Measurements from ENCODE around the gene CPZ. TPM values are rescaled to one million over a fixed set of nuclear protein-coding genes. Genes with fewer than 3 reads are reported as not detected.
"Not testable (repeated sequence)": the region's sequence is repeated elsewhere in the genome, so short reads cannot be mapped to it uniquely, and the experiment has no call there.

The CPZ gene
- total and polyA plus RNA-seq, 12 donors: 0.53 to 6.4 (median 3.9) TPM

DNA sequence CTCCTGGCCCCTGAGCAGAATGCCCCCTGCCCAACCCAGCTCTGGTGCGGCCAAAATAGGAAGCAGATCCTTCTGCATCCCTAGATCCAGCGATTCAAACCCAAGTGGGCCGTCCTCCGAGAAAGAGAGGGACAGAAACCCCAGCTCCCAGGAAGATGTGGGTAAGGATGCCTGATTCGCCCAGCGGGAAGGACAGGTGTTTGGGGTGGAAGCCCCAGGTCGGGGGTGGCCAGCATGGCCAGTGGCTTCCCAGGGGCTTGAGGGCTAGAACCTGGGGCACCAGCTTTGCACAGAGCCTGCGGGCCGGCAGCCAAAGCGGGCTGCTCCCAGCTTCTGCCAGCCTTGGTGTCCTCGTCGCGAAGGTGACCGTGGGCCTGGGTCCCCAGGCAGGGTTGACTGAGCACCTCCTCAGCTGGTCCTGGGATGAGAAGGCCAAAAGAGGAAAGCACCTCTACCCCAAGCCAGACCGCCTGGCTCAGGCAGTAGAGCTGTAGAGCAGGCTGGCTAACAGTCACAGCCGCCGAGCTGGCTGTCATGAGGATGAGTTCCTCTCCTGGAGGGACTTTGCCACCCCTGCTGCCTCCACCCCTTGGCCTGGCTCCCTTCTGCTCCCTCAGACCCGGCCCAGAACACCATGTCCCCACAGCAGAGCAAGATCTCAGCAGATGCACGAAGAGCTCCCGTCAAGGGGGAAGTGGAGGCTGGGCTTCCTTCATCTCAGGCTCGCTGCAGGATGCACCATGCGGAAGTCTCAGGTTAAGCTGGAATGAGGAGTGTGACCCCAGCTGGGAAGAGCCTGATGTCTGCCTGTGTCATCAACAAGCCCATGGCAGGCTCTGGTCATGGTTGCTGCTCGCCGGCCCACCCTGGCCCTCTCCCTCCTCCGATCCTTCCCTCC, 59.9 kb downstream of the CPZ start:
- WGBS, 4 donors: 48 to 77% (median 65%) methylated on average over 7 to 25 of the region's 25 CpGs
- Histone ChIP-seq H3K4me1 (replicated peaks in 1 of 2) (no peaks in the 10 kb centered on the region), H3K4me3 (no peak overlapping the region), H3K36me3 (replicated peaks in 1 of 2) (no peaks in the 10 kb centered on the region), H3K27ac (no peak overlapping the region), H3K9me3 (replicated peaks in 1 of 3) (no peaks in the 10 kb centered on the region), H3K27me3 (no peaks in the 10 kb centered on the region)
- intact Hi-C loops (cut with DNase I): no loop called here
- no peak for DNase-seq
- TF ChIP-seq, protein P1, sequence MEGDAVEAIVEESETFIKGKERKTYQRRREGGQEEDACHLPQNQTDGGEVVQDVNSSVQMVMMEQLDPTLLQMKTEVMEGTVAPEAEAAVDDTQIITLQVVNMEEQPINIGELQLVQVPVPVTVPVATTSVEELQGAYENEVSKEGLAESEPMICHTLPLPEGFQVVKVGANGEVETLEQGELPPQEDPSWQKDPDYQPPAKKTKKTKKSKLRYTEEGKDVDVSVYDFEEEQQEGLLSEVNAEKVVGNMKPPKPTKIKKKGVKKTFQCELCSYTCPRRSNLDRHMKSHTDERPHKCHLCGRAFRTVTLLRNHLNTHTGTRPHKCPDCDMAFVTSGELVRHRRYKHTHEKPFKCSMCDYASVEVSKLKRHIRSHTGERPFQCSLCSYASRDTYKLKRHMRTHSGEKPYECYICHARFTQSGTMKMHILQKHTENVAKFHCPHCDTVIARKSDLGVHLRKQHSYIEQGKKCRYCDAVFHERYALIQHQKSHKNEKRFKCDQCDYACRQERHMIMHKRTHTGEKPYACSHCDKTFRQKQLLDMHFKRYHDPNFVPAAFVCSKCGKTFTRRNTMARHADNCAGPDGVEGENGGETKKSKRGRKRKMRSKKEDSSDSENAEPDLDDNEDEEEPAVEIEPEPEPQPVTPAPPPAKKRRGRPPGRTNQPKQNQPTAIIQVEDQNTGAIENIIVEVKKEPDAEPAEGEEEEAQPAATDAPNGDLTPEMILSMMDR (IDR thresholded peaks at IDR 0.05): no peak
- no peak for TF ChIP-seq POLR2A (IDR thresholded peaks at IDR 0.05)

DNA sequence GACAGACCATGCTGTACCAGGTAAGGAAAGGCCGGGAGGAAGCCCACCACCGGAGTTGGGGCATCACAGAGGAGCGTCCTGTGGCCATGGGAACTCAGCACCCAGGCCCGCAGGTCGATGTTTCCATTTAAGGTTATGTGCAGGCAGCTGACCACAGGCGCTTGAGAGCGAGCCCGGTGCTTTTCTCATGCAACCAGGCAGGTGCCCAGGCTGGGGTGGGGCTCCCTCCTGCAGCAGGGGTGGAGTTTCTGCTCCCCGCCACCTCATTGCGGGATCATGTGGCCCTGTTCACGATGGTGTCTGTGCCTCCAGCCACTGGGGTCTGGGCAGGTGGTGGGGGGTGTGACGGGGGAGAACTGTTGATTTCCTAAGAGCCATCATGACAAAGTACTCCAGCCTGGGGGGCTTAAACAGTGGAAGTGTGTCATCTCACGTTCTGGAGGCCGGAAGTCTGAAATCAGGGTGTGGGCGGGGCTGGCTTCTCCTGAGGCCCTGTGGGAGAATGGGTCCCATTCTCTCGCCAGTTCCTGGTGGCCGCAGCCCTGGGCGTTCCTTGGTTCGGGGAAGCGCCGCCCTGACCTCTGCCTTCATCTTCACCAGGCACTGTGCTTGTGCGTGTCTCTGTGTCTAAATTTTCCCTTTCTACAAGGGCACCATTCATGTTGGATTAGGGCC, 60.9 kb downstream of the CPZ start:
- Histone ChIP-seq H3K9me3 (replicated peaks in 1 of 3) (no peaks in the 10 kb centered on the region), H3K27ac (no peak overlapping the region), H3K4me1 (replicated peaks in 1 of 2) (no peaks in the 10 kb centered on the region), H3K27me3 (no peaks in the 10 kb centered on the region), H3K36me3 (replicated peaks in 1 of 2) (no peaks in the 10 kb centered on the region), H3K4me3 (no peak overlapping the region)
- 73 to 87% (median 75%) methylated on average over 11 to 22 of the region's 22 CpGs for WGBS, 4 donors
- TF ChIP-seq, protein P1 (IDR thresholded peaks at IDR 0.05): no peak
- TF ChIP-seq POLR2A (IDR thresholded peaks at IDR 0.05): no peak
- intact Hi-C loops (cut with DNase I): no loop called here
- DNase-seq: peak in 1 of 7 donors; percentile 5

DNA sequence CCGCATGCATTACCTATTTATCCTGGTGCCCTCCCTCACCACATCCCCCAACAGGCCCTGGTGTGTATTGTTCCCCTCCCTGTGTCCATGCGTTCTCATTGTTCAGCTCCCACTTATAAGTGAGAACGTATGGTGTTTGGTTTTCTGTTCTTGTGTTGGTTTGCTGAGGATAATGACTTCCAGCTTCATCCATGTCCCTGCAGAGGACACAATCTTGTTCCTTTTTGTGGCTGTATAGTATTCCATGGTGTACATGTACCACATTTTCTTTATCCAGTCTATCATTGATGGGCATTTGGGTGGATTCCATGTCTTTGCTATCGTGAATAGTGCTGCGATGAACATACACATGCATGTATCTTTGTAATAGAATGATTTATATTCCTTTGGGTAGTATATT, 61.6 kb downstream of the CPZ start:
- 73 to 91% (median 83%) methylated on average over 5 of the region's 5 CpGs for WGBS, 4 donors
- H3K9me3 ChIP-seq (replicated peaks in 1 of 3): not testable (repeated sequence)

DNA sequence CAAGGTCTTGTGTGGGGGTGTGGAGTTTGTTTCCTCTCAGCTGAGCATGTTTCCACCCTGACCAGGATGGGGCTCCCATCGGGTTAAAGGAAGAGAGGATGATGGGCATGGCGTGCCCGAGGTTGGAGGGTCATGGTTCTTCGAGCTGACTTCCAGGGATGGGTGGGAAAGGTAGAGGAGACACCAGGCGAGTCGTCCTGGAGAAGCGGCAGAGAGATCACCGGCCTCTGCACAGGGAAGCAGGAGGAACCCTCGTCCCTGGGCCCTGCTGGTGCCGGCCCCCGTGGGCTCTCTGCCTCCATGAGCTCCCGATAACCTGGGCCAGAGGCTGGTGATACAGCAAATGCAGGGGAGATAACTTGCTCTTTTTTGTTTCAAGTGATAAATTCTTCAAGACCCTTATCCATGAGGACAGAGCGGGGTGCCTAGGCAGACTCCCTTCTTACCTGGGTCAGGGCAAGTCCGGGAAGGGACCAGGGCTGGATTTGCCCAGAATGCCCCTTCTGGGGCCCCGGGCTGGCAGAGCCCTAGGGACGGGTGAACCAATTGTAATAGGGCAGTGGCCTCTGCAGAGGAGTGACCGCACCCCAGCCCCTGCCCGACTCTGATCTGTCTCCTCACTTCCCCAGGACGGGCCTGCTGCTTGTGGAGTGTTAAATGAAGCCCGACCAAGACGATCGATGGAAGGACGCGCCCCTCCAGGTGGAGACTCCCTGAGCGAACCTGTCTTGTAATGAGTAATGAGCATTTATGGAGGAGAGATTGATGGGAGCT, 63.0 kb downstream of the CPZ start:
- no peak for DNase-seq
- TF ChIP-seq, protein P1 (IDR thresholded peaks at IDR 0.05): no peak
- no peak for TF ChIP-seq POLR2A (IDR thresholded peaks at IDR 0.05)
- Histone ChIP-seq H3K27me3 (peaks cover under 1% of the 10 kb centered on the region), H3K36me3 (replicated peaks in 1 of 2) (no peaks in the 10 kb centered on the region), H3K4me3 (no peak overlapping the region), H3K9me3 (replicated peaks in 1 of 3) (no peaks in the 10 kb centered on the region), H3K4me1 (replicated peaks in 1 of 2) (no peaks in the 10 kb centered on the region), H3K27ac (no peak overlapping the region)
- intact Hi-C loops (cut with DNase I): no loop called here
- 67 to 89% (median 76%) methylated on average over 21 to 25 of the region's 25 CpGs for WGBS, 4 donors

More for the DNA sequence above, 61.6 kb downstream of the CPZ start:
- H3K4me3 ChIP-seq; H3K4me1 ChIP-seq (replicated peaks in 1 of 2); intact Hi-C loops (cut with DNase I); H3K27me3 ChIP-seq; DNase-seq; H3K27ac ChIP-seq; H3K36me3 ChIP-seq (replicated peaks in 1 of 2): not testable (repeated sequence)

All from adrenal gland (tissue), 12 donors.